Measurements from ENCODE around the gene C12orf75.
A peak's percentile ranks its signal among the peaks of the same experiment; 100 is the strongest.

The C12orf75 gene

DNA sequence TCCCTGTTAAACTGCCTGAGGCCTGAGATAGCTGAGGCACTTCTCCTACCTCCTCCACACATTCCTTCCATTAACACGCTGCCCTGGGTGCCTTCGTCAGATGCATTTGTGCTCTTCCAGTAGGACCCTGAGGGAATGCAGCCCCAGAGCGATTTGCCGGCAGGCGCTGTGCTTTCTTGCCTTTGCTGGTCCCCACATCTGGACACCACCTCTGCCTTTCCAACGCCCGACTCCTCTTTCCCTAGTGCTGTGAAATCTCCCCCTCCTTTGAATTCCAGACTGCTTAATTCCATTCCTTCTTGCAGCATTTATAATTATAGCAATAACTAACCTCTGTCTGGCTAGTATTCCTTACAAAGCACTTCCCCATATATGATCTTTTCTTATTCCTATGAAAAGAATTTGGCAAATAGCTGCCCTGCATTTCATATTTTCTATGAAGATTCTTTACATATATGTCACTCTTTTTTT lies 88.4 kb downstream of the C12orf75 start:
- peak; percentile 54 for DNase-seq (ENCODE audit: low read depth)

DNA sequence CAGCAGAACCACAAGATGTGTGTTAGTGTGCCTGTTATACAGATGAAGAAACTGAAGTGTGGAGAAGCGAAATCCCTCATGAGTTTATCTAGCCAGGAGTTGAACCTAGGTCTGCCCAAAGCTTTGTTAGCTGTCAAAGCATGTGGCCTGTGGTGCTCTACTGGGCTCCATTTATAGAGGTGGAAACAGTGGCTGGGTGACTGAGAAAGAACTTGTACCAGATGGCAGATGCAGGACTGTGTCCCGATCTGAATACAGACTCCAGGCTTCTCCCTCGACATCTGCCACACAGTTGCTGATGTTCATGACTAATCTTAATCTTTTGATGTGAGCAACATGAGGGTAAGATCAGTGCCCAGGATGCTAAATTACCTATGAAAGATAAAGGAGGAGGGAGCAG lies 89.1 kb downstream of the C12orf75 start:
- DNase-seq (ENCODE audit: low read depth) = no peak

DNA sequence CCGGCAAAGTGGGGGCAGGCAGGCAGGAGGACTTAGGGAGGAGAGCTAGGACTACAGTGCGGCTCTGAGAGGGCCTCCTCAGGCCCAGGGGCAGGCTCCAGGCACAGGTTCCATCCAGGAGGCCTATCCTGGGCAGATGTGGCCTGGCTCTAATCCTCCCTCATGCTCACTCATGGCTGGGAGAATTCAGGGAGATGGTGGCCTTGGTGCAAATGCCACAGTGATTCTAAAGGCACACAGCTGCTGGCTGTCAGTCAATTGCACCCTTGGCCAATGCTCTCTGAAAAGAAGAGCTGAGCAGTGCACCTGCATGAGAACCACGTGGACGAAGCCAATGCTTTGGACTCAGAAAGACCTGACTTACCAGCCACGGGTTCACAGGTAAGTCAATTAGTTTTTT lies 89.6 kb downstream of the C12orf75 start:
- DNase-seq (ENCODE audit: low read depth) = no peak

DNA sequence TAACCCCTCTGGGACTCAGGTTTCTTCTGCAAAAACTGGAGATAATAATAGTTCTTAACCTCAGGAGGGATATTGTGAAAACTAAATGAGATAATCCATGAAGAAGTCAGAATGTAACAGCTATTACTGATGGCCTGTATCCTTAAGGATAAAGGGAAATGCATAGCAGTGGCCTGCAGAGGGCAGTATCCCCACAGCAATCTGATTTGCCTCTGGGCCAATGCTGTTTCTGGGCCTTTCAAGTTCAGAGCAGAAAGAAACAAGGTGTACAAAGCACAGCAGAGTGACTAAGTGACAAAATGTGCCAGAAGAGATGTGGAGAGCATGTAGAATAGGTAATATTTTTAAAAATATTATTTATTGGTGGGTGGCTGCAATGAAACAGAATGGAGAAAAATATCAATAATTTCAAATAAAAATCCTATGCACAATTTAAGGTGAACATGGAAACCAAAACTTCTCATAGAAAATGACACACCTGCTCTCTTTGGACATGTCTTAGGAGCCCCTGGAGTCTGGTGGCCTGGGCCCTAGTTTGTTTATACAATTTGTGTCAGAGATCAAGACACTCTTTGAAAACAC lies 90.3 kb downstream of the C12orf75 start:
- peak; percentile 80 for DNase-seq (ENCODE audit: low read depth)
